KMS-11 (cell line): ENCODE results near the gene PHRF1.
A peak's percentile ranks its signal among the peaks of the same experiment; 100 is the strongest.

ENCODE experiments used
- H2AFZ ChIP-seq: fragments of 200-600 bp; sonication (generic); 2 replicates; pipeline ENCODE4 v1.6.1; 2016; ENCODE audit warnings: antibody characterized with exemption, mixed run types, low read depth
- H3K27ac ChIP-seq: fragments of 200-600 bp; sonication (generic); 2 replicates; pipeline ENCODE4 v1.6.1; 2016; ENCODE audit warnings: mild to moderate bottlenecking, mixed run types
- H3K27me3 ChIP-seq: fragments of 200-600 bp; sonication (generic); 2 replicates; pipeline ENCODE4 v1.6.1; 2017; ENCODE audit warnings: mild to moderate bottlenecking, low read depth, mixed run types, moderate library complexity; ENCODE audit not compliant: insufficient read depth
- H3K36me3 ChIP-seq: fragments of 200-600 bp; sonication (generic); 2 replicates; pipeline ENCODE4 v1.6.1; 2017; ENCODE audit warnings: mild to moderate bottlenecking, mixed run types; ENCODE audit not compliant: insufficient read depth
- H3K4me1 ChIP-seq: fragments of 200-600 bp; sonication (generic); 2 replicates; pipeline ENCODE4 v1.6.1; 2016; ENCODE audit warnings: mild to moderate bottlenecking, low read depth, mixed run types; ENCODE audit not compliant: poor library complexity, severe bottlenecking
- H3K4me2 ChIP-seq: fragments of 200-600 bp; sonication (generic); 2 replicates; pipeline ENCODE4 v1.7.0; 2016; ENCODE audit warnings: mild to moderate bottlenecking, mixed run types
- H3K4me3 ChIP-seq: fragments of 200-600 bp; sonication (generic); IDR thresholded peaks from 2 replicates; pipeline ENCODE4 v1.6.1; 2017; ENCODE audit warnings: low read depth, low read length, mixed read lengths; ENCODE audit not compliant: insufficient read depth
- H3K79me2 ChIP-seq: fragments of 200-600 bp; sonication (generic); 2 replicates; pipeline ENCODE4 v1.6.1; 2016; ENCODE audit warnings: low read depth, mixed run types; ENCODE audit not compliant: insufficient read depth
- H3K9ac ChIP-seq: fragments of 200-600 bp; sonication (generic); 2 replicates; pipeline ENCODE4 v1.6.1; 2016; ENCODE audit warnings: mild to moderate bottlenecking, mixed run types
- H4K20me1 ChIP-seq: fragments of 200-600 bp; sonication (generic); 2 replicates; pipeline ENCODE4 v1.6.1; 2016; ENCODE audit warnings: mild to moderate bottlenecking, mixed run types; ENCODE audit not compliant: insufficient read depth
- CTCF ChIP-seq: fragments of 200-600 bp; sonication (generic); conservative IDR thresholded peaks from 2 replicates; pipeline ENCODE4 v1.6.1; 2017; ENCODE audit warnings: low read depth, mild to moderate bottlenecking, antibody characterized with exemption, low read length, moderate library complexity, mixed read lengths

PHRF1 gene

GRCh38 chr11:641806-642370 lies 65.6 kb downstream of the PHRF1 start:
- H3K79me2 ChIP-seq: no peaks in the 10 kb centered on the region
- no peak overlapping the region for H3K9ac ChIP-seq
- H3K27me3 ChIP-seq: no peaks in the 10 kb centered on the region
- no peaks in the 10 kb centered on the region for H4K20me1 ChIP-seq
- H3K36me3 ChIP-seq: no peaks in the 10 kb centered on the region
- no peak for TF ChIP-seq CTCF
- peaks cover 41% of the 10 kb centered on the region for H3K4me1 ChIP-seq
- H3K27ac ChIP-seq: no peak overlapping the region
- H3K4me3 ChIP-seq: no peak overlapping the region
- H2AFZ ChIP-seq: no peak overlapping the region
- no peak overlapping the region for H3K4me2 ChIP-seq

- H3K4me3 ChIP-seq: no peak overlapping the region
- no peak for TF ChIP-seq CTCF
- no peak overlapping the region for H2AFZ ChIP-seq
- H3K27ac ChIP-seq: peak overlapping the region; percentile 67
- H3K27me3 ChIP-seq: no peaks in the 10 kb centered on the region
- H3K4me2 ChIP-seq: peak overlapping the region; percentile 45; the same call in 1 of the 2 replicates
- no peaks in the 10 kb centered on the region for H3K79me2 ChIP-seq
- peaks cover 49% of the 10 kb centered on the region for H3K4me1 ChIP-seq
- no peaks in the 10 kb centered on the region for H3K36me3 ChIP-seq
- H3K9ac ChIP-seq: no peak overlapping the region; the same call in 1 of the 2 replicates
- no peaks in the 10 kb centered on the region for H4K20me1 ChIP-seq
Observed at GRCh38 chr11:643366-643765, 67.1 kb downstream of the PHRF1 start.

GRCh38 chr11:643849-644738 lies 67.8 kb downstream of the PHRF1 start:
- Histone ChIP-seq H4K20me1 (no peaks in the 10 kb centered on the region), H3K79me2 (no peaks in the 10 kb centered on the region), H3K27me3 (no peaks in the 10 kb centered on the region), H2AFZ (no peak overlapping the region), H3K9ac (no peak overlapping the region; the same call in 1 of the 2 replicates), H3K27ac (peak overlapping the region; percentile 67), H3K4me3 (no peak overlapping the region), H3K4me1 (peaks cover 49% of the 10 kb centered on the region), H3K4me2 (peak overlapping the region; percentile 45; the same call in 1 of the 2 replicates), H3K36me3 (no peaks in the 10 kb centered on the region)
- no peak for TF ChIP-seq CTCF

- no peaks in the 10 kb centered on the region for H4K20me1 ChIP-seq
- H3K27me3 ChIP-seq: no peaks in the 10 kb centered on the region
- no peak overlapping the region for H3K4me3 ChIP-seq
- no peaks in the 10 kb centered on the region for H3K79me2 ChIP-seq
- H3K27ac ChIP-seq: peak overlapping the region; percentile 83
- no peak overlapping the region for H2AFZ ChIP-seq
- peaks cover 49% of the 10 kb centered on the region for H3K4me1 ChIP-seq
- H3K4me2 ChIP-seq: peak overlapping the region; percentile 67
- TF ChIP-seq CTCF: no peak
- H3K9ac ChIP-seq: no peak overlapping the region; the same call in 1 of the 2 replicates
- no peaks in the 10 kb centered on the region for H3K36me3 ChIP-seq
Observed at GRCh38 chr11:645536-645935, 69.3 kb downstream of the PHRF1 start.
